Measurements from ENCODE around the gene TSHZ2.
"Not testable (repeated sequence)": the region's sequence is repeated elsewhere in the genome, so short reads cannot be mapped to it uniquely, and the experiment has no call there.

TSHZ2 gene

GRCh38 chr20:53494753-53495152 is 522.6 kb downstream of the TSHZ2 start:
- no peak for DNase-seq

GRCh38 chr20:53495398-53496092 is 523.4 kb downstream of the TSHZ2 start:
- no peak for DNase-seq

- no peak for DNase-seq
These were observed 525.1 kb downstream of the TSHZ2 start for GRCh38 chr20:53497246-53497645.

GRCh38 chr20:53498341-53498740 is 526.2 kb downstream of the TSHZ2 start:
- DNase-seq, result no peak

- no peak for DNase-seq
These were observed 528.5 kb downstream of the TSHZ2 start for GRCh38 chr20:53500651-53501050.

- DNase-seq, result peak; percentile 4
These were observed 530.7 kb downstream of the TSHZ2 start for GRCh38 chr20:53502820-53503219.

- no peak for DNase-seq
These were observed 531.4 kb downstream of the TSHZ2 start for GRCh38 chr20:53503517-53503919.

- DNase-seq, result not testable (repeated sequence)
These were observed 531.9 kb downstream of the TSHZ2 start for GRCh38 chr20:53504106-53504505.

GRCh38 chr20:53510262-53510661 is 538.1 kb downstream of the TSHZ2 start:
- no peak for DNase-seq

- no peak for DNase-seq
These were observed 538.5 kb downstream of the TSHZ2 start for GRCh38 chr20:53510704-53511103.

GRCh38 chr20:53512076-53512475 is 539.9 kb downstream of the TSHZ2 start:
- DNase-seq, result no peak

GRCh38 chr20:53513168-53513488 is 541.0 kb downstream of the TSHZ2 start:
- no peak for DNase-seq

- DNase-seq, result no peak
These were observed 541.5 kb downstream of the TSHZ2 start for GRCh38 chr20:53513489-53514298.

GRCh38 chr20:53515749-53516148 is 543.6 kb downstream of the TSHZ2 start:
- no peak for DNase-seq

- no peak for DNase-seq
These were observed 545.0 kb downstream of the TSHZ2 start for GRCh38 chr20:53517146-53517545.

- DNase-seq, result not testable (repeated sequence)
These were observed 549.3 kb downstream of the TSHZ2 start for GRCh38 chr20:53521421-53521820.

- DNase-seq, result no peak
These were observed 549.9 kb downstream of the TSHZ2 start for GRCh38 chr20:53522026-53522425.

- DNase-seq, result no peak
These were observed 550.5 kb downstream of the TSHZ2 start for GRCh38 chr20:53522696-53523095.

GRCh38 chr20:53523615-53524014 is 551.5 kb downstream of the TSHZ2 start:
- DNase-seq, result not testable (repeated sequence)

GRCh38 chr20:53524589-53525312 is 552.6 kb downstream of the TSHZ2 start:
- DNase-seq, result no peak

GRCh38 chr20:53527196-53527595 is 555.0 kb downstream of the TSHZ2 start:
- DNase-seq, result no peak

GRCh38 chr20:53529658-53530057 is 557.5 kb downstream of the TSHZ2 start:
- no peak for DNase-seq

- no peak for DNase-seq
These were observed 558.3 kb downstream of the TSHZ2 start for GRCh38 chr20:53530440-53530839.
